Panc1 (cell line): ENCODE data around the gene ADCY9.

Experiments
- CTCF ChIP-seq: fragments of 450-650 bp; IDR thresholded peaks from 2 replicates; pipeline ENCODE4 v1.5.1; 2017; ENCODE audit warnings: mild to moderate bottlenecking
- POLR2AphosphoS5 ChIP-seq: IDR thresholded peaks from 2 replicates; pipeline ENCODE4 v1.6.1; 2012; ENCODE audit warnings: mild to moderate bottlenecking, low read depth, low read length, moderate library complexity

GRCh38 chr16:4034963-4035362 is 81.3 kb downstream of the ADCY9 start:
- no peak for TF ChIP-seq CTCF
- TF ChIP-seq POLR2AphosphoS5: no peak
